Urinary bladder (tissue), 3 donors: ENCODE data around the gene TARP.
"Not testable (repeated sequence)": the region's sequence is repeated elsewhere in the genome, so short reads cannot be mapped to it uniquely, and the experiment has no call there.

Source experiments
- DNase-seq: peaks from one replicate; pipeline ENCODE4 v3.0.0-alpha.2; 2015; ENCODE audit errors: extremely low spot score
- H3K27ac ChIP-seq: one replicate; pipeline ENCODE4 v1.5.1; 2013; ENCODE audit warnings: low read depth, mild to moderate bottlenecking, moderate library complexity
- H3K36me3 ChIP-seq: one replicate; pipeline ENCODE4 v1.6.1; 2013; ENCODE audit warnings: mild to moderate bottlenecking, moderate library complexity; ENCODE audit not compliant: insufficient read depth
- H3K4me1 ChIP-seq: one replicate; pipeline ENCODE4 v1.6.1; 2013; ENCODE audit warnings: mild to moderate bottlenecking, moderate library complexity; ENCODE audit not compliant: insufficient read depth
- H3K4me3 ChIP-seq: one replicate; pipeline ENCODE4 v1.5.1; 2013; ENCODE audit warnings: low read depth, low read length
- WGBS: extraction: QIAGEN DNeasy Blood & Tissue Kit; methylation state at CpG from one replicate; pipeline ENCODE4 v1.1.7; 2013; 5-methylcytosine and 5-hydroxymethylcytosine counted together
- donor health status: healthy with polysubstance abuse.
- donor health status: healthy.

TARP gene

DNA sequence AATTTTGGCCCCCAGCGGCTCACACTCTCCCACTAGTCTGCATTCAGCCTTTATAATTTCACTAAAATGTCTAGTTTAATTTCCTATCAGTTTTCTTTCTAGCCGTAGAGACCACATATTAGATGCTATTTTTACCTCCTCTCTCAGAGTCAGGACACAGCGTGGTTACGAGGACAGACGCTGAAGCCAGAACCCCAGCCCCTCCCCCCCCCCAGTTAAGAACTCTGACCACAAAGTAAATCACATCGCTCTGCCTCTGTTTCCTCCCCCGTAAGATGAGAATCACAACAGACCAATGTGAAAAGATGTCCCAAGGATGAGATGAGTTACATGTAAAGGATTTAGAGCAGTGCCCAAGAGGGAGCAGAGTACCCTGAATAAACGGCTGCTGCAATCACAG is 11.1 kb upstream of the TARP start:
- 53% methylated on average over 8 of the region's 8 CpGs for WGBS
- no peak for DNase-seq
- Histone ChIP-seq H3K36me3 (no peaks in the 10 kb centered on the region), H3K4me1 (no peaks in the 10 kb centered on the region), H3K4me3 (no peak overlapping the region), H3K27ac (no peak overlapping the region)

DNA sequence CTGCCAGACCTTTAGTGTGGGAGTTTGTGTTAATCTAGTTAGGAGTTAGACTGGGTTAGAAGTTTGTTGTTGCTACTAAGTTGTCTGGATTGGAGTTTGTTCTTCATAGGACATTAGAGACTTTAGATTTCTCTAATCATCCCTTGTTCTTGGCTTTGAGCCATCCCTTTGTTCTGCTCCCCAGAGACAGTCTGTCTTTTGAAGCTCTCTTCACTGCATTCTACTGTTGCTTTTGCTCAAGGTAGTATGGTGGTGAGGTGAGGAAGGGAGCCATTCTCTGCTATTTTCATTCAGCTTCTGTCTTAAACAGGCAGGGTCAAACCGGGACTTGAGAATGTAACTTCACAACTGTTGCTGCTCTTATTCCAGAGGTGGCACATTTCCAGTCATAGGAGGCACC is 10.4 kb upstream of the TARP start:
- no peak overlapping the region for H3K27ac ChIP-seq
- no peaks in the 10 kb centered on the region for H3K4me1 ChIP-seq
- WGBS: 80% methylated on average over 1 of the region's 1 CpG
- no peak overlapping the region for H3K4me3 ChIP-seq
- no peak for DNase-seq
- no peaks in the 10 kb centered on the region for H3K36me3 ChIP-seq

DNA sequence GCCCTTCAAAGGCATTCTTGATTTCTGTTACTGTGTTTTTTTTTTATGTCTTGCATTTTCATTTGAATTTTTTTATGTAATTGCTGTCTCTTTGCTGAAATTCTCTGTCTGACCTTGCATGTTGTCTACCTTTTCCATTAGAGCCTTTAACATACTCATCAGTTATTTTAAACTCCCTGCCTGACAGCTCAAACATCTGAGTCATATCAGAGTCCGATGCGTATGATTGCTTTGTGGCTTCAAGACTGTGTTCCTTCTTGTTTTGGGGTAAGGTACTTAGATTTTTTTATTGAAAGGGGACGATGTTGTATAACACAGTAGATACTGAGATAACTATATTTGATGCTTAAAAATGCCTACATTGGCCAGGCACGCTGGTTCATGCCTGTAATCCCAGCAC is 9.7 kb upstream of the TARP start:
- H3K4me1 ChIP-seq: no peaks in the 10 kb centered on the region
- WGBS: 80% methylated on average over 4 of the region's 4 CpGs
- no peak overlapping the region for H3K4me3 ChIP-seq
- H3K36me3 ChIP-seq: no peaks in the 10 kb centered on the region
- DNase-seq: no peak
- no peak overlapping the region for H3K27ac ChIP-seq

DNA sequence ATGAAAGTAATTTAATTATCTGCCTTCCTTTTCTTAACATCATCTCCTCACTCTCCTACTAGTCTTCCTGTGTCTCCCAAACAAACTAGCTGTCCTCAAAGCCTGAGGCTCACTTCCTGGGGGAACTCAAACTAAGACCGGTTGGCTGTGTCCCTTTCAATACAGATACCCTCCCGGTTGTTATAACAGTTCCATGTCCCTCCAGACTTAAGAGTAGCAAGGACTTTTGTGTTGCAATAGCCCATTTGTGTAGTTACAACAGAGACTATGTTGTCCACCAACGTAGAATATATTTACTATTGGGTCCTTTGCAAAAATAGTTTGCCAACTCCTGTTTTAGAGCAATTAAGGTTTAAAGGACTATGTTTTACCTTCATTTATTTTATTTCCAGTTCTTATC is 8.6 kb upstream of the TARP start:
- Histone ChIP-seq H3K36me3 (no peaks in the 10 kb centered on the region), H3K4me3 (no peak overlapping the region), H3K27ac (no peak overlapping the region), H3K4me1 (no peaks in the 10 kb centered on the region)
- 80% methylated on average over 3 of the region's 3 CpGs for WGBS
- DNase-seq: no peak

DNA sequence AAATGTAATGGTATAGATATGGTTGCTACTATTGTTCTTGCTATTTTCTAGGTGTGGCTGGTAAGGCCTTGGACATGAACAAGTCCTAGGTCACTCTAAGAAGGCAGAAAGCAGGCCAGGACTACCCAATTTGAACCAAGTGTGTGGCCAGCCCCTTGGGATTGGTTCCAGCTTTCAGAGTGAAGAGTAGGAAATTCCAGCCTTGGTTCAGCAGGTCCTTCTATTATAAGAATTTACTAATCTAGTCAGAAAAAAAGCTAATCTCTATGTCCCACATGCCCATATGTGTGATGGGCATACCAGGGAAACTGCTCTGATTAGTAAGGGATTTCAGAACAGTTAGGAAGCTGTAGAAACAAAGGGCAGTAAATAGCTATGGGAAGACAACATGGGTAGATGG is 7.8 kb upstream of the TARP start:
- Histone ChIP-seq H3K4me1 (no peaks in the 10 kb centered on the region), H3K36me3 (no peaks in the 10 kb centered on the region), H3K27ac (no peak overlapping the region), H3K4me3 (no peak overlapping the region)
- no peak for DNase-seq

DNA sequence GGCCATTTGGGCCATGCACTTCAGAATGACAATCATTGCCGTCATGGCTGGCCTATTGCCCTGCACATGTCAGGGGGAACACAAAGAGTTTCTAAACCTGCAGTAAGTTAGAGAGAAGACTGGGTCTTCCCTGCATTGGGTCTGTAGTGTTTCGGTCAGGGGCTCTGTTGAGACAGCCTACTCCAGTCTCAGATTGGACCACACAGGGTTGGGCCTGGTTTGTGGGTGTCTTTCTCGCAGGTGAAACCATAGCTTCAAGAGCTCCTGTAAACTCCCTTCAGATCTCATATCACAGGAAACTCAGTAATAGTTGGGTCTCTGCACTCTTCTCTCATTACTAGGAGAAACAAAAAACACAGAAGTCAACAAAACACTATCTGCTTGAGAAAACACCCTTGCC is 7.3 kb upstream of the TARP start:
- Histone ChIP-seq H3K36me3 (no peaks in the 10 kb centered on the region), H3K4me3 (no peak overlapping the region), H3K4me1 (no peaks in the 10 kb centered on the region), H3K27ac (no peak overlapping the region)
- DNase-seq: no peak
- WGBS: 85% methylated on average over 3 of the region's 3 CpGs

DNA sequence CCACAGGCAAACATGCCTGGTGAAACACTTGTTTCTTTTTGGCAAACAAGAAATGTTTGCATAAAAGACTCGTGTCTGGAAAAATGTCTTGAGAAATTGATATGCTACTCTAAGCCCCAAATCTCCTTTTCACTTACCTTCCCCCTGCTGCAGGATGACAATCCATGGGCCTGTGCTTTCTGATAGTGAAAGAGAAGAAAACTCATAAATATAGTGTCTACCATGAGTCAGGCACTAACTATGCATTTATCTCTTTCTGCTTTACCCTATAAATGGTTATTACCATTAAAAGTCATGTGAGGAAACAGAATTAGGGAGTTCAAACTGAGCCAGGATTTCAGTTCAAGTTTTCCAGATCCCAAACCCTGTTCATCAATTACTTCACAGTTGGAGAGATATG is 6.6 kb upstream of the TARP start:
- Histone ChIP-seq H3K27ac (no peak overlapping the region), H3K36me3 (no peaks in the 10 kb centered on the region), H3K4me1 (no peaks in the 10 kb centered on the region), H3K4me3 (no peak overlapping the region)
- DNase-seq: no peak
- WGBS: 16% methylated on average over 1 of the region's 1 CpG

DNA sequence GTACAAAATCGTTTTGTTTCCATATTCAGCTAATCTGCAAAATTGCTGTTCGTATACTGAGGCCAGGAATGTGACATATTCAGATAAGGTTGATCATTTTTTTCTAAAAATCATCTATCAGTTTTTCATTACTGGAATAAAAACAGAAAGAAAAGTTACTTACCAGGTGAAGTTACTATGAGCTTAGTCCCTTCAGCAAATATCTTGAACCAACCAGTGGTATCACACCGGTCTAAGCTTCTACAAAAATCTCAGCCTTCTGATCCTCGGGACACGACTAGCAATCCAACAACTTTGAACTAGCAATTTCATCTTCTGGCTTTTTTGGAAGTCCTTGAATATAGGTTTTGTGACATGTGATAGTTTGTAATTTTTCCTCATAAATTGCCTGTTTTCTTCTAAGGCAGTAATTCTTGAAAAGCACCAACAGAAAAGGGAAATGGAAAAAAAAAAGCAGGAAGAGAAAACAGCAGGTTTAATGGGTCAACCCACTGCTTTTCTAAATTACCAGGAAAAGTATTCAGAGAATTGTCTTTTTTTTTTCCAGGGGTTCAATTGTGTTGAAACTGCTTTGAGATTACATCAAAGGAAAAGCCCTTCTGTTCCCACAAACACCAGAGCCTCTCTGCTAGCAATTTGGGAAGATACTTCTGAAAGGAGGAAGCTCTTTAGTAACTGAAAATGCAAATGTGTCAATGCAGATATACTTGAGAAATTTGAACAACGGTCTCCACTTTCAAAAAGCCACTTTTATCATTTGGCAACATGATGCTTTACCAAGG is 2.9 kb upstream of the TARP start:
- H3K36me3 ChIP-seq: no peaks in the 10 kb centered on the region
- no peaks in the 10 kb centered on the region for H3K4me1 ChIP-seq
- no peak for DNase-seq
- no peak overlapping the region for H3K4me3 ChIP-seq
- WGBS: 58% methylated on average over 6 of the region's 6 CpGs
- H3K27ac ChIP-seq: no peak overlapping the region

DNA sequence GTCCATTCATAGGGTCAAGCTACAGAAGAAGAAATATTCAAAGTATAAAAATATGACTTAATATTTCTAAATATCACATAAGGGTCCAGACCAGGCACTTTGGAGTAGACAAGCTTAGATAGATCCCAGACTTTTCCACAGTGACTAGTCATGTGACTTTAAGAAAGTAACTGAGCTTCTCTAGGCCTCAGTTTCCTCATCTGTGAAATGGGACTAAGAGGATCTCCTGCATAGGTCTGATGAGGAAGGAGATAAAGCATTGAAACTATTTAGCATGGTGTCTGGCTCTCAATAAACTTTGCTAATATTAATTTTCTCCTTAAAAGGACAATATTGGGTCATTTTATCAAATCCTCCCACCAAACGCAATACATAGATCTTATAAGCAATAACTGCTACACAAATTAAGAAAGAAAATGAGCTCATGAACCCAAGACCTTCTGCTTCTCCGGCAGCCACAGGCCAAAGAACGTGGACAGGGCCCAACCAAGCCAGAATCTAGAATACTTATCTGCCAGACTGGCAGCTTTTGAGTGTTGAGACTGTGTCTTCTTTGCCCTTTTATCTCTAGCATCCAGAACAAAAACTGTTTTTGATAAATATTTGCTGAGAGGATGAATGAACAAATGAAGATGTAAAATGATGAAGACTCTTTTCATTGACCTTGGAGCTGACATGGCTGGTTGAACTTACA is 1.6 kb upstream of the TARP start:
- DNase-seq: no peak
- Histone ChIP-seq H3K36me3 (no peaks in the 10 kb centered on the region), H3K4me3 (no peak overlapping the region), H3K4me1 (no peaks in the 10 kb centered on the region), H3K27ac (no peak overlapping the region)
- 92% methylated on average over 3 of the region's 3 CpGs for WGBS

DNA sequence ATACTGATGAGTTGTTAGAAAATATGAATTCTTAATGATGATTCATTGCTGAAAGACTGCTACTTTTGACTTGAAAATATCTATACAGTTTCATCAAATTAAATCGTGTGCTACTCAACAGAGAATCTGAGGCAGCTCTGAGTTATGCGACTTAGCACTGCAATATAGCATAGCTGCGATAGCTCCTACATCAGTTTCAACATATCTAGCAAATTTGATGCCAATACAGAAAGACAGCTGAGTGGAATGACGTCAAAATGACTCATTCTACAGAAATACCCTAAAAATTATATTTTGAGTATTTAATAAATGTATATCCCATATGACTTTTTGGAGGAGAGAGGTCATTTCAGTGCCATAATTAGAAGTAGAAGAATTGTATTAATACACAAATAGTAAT is 1.1 kb upstream of the TARP start:
- no peaks in the 10 kb centered on the region for H3K4me1 ChIP-seq
- DNase-seq: no peak
- H3K36me3 ChIP-seq: no peaks in the 10 kb centered on the region
- no peak overlapping the region for H3K4me3 ChIP-seq
- no peak overlapping the region for H3K27ac ChIP-seq
- WGBS: 88% methylated on average over 4 of the region's 4 CpGs

DNA sequence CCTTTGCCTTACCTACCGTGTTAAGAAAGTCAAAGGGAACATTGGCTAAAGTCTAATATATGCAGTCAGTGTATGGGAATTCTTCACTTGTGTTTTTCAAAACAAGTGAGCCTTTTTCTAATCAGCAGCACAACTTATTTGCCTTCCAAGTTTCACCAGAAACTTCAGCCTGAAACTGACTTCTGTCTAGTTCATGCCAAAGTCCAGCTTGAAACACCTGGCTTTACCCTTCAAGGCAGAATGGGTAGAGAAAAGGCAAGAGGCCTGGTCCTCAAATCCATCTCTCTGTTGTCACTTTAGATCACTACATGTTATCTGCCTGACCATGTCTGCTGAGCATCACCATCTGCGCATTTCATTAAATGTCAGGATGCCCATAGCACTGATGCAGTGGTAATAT is 3.0 kb downstream of the TARP start:
- not testable (repeated sequence) for H3K4me1 ChIP-seq, DNase-seq
- 81% methylated on average over 1 of the region's 2 CpGs for WGBS

DNA sequence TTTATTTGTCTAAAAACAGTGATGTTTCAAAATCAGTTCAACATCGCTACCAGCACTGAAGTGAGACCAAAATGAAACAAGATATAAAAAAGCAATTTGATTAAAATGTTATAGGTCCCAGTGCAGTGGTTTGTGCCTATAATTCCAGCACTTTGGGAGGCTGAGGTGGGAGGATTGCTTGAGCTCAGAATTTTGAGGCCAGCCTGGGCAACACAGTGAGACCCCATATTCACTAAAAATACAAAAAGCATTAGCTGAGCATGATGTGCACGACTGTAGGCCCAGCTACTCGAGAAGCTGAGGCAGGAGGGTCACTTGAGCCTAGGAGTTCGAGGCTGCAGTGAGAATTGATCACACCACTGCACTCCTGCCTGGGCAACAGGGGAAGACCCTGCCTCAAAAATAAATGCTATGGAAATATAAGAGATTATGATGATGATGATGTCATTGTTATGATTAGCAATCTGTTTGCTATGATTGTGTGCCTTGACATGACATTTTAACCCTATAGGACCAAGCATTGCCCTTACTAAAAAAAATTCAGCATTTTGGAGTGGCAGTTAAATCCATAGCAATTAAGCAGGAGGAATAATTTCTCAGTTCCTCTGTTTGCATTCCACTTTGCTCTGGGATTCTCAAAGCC is 3.6 kb downstream of the TARP start:
- H3K4me3 ChIP-seq, DNase-seq, H3K4me1 ChIP-seq, H3K27ac ChIP-seq, H3K36me3 ChIP-seq: not testable (repeated sequence)
- WGBS: 84% methylated on average over 4 of the region's 4 CpGs

More for the DNA sequence above, 3.0 kb downstream of the TARP start:
- H3K4me3 ChIP-seq, H3K27ac ChIP-seq, H3K36me3 ChIP-seq: not testable (repeated sequence)

DNA sequence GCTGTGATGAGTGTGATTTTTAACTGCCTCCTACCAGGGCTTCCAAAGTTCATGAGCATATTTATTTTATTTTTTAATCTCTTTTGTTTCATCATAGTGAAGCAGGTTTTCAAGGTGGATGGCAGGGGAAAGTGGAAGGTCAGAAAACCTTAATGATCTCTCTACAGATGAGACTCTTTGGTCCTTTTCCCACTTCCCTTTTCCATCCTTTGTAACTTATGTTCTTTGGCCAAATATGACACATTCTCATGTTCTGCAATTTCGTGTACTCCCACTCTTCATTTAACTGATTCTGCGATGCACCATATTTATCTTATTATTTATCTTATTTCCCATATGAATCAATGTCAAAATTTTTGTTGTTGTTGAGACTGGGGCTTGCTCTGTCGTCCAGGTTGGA is 7.5 kb downstream of the TARP start:
- not testable (repeated sequence) for DNase-seq, H3K27ac ChIP-seq, H3K4me3 ChIP-seq, H3K36me3 ChIP-seq, H3K4me1 ChIP-seq
- 63% methylated on average over 3 of the region's 3 CpGs for WGBS

DNA sequence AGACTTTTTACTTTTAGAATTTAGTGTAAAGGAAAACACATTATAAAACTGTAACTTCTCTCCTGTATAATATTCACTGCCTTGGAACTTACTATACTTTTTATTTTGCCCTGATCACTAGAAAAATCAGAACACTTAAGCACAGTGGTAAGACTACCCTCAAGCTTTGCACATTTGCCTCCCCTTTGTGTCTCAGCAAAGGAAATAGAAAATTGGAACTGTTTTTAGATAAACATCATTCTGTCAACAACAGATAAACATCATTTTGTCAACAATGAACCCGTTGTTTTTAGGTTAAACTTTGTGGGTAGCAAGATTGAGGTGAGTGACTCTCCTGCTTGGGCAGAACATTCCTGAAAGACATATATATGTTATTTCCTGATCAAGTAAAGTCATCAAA is 8.8 kb downstream of the TARP start:
- not testable (repeated sequence) for H3K4me1 ChIP-seq, H3K27ac ChIP-seq, DNase-seq, H3K36me3 ChIP-seq, H3K4me3 ChIP-seq
- 27% methylated on average over 1 of the region's 1 CpG for whole genome bisulfite sequencing
